Middle frontal gyrus (tissue), 1 donor: ENCODE results near the gene RAD51C.
"Not testable (repeated sequence)": the region's sequence is repeated elsewhere in the genome, so short reads cannot be mapped to it uniquely, and the experiment has no call there.

Experiments used
- DNase-seq: peaks from one replicate; pipeline ENCODE4 v3.0.0-alpha.2; 2015; ENCODE audit warnings: low spot score; ENCODE audit errors: extremely low spot score

Gene RAD51C

GRCh38 chr17:58692239-58693055 lies at the start of gene RAD51C:
RAD51C (plus strand) TSS chr17:58692602; CDS start chr17:58692644, 42 bp downstream.
- peak; percentile 86 for DNase-seq

GRCh38 chr17:58643147-58643546 lies 49.3 kb upstream of the RAD51C start:
- DNase-seq = no peak

- no peak for DNase-seq
These were observed 44.2 kb upstream of the RAD51C start for GRCh38 chr17:58648236-58648635.

- not testable (repeated sequence) for DNase-seq
These were observed 34.2 kb upstream of the RAD51C start for GRCh38 chr17:58657962-58658803.

- DNase-seq = peak; percentile 78
These were observed 33.3 kb upstream of the RAD51C start for GRCh38 chr17:58658804-58659713.

- DNase-seq = not testable (repeated sequence)
These were observed 32.7 kb upstream of the RAD51C start for GRCh38 chr17:58659714-58660084.

GRCh38 chr17:58660621-58661020 lies 31.8 kb upstream of the RAD51C start:
- DNase-seq = no peak

- DNase-seq = no peak
These were observed 30.9 kb upstream of the RAD51C start for GRCh38 chr17:58661499-58661898.

- DNase-seq = no peak
These were observed 28.1 kb upstream of the RAD51C start for GRCh38 chr17:58664302-58664701.

- no peak for DNase-seq
These were observed 26.2 kb upstream of the RAD51C start for GRCh38 chr17:58665946-58666857.

- no peak for DNase-seq
These were observed 25.5 kb upstream of the RAD51C start for GRCh38 chr17:58666858-58667267.

GRCh38 chr17:58667934-58668597 lies 24.3 kb upstream of the RAD51C start:
- DNase-seq = no peak

- DNase-seq = no peak
These were observed 23.8 kb upstream of the RAD51C start for GRCh38 chr17:58668598-58668935.

GRCh38 chr17:58669853-58670252 lies 22.5 kb upstream of the RAD51C start:
- DNase-seq = no peak

- no peak for DNase-seq
These were observed 20.4 kb upstream of the RAD51C start for GRCh38 chr17:58671969-58672368.

- DNase-seq = no peak
These were observed 15.1 kb upstream of the RAD51C start for GRCh38 chr17:58677194-58677880.

GRCh38 chr17:58678287-58678686 lies 14.1 kb upstream of the RAD51C start:
- DNase-seq = not testable (repeated sequence)

GRCh38 chr17:58679263-58680037 lies 13.0 kb upstream of the RAD51C start:
- DNase-seq = no peak

GRCh38 chr17:58680038-58680369 lies 12.4 kb upstream of the RAD51C start:
- DNase-seq = no peak
